Testis (tissue), 3 donors: Measurements from ENCODE around the gene PSEN2. TPM values are rescaled to one million over a fixed set of nuclear protein-coding genes. Genes with fewer than 3 reads are reported as not detected.
"Not testable (repeated sequence)": the region's sequence is repeated elsewhere in the genome, so short reads cannot be mapped to it uniquely, and the experiment has no call there.

ENCODE experiments used
- DNase-seq: peaks from one replicate; pipeline ENCODE4 v3.0.0-alpha.2; 2019
- H3K27ac ChIP-seq, 2 donors: fragments of 200-600 bp; sonication (generic); one replicate each; pipeline ENCODE4 v1.5.1; 2019
- H3K27me3 ChIP-seq: fragments of 200-600 bp; sonication (generic); one replicate; pipeline ENCODE4 v1.5.1; 2019
- H3K36me3 ChIP-seq: fragments of 200-600 bp; sonication (generic); one replicate; pipeline ENCODE4 v1.5.1; 2017; ENCODE audit warnings: low read depth; ENCODE audit errors: missing control alignments
- H3K4me1 ChIP-seq: fragments of 200-600 bp; sonication (generic); one replicate; pipeline ENCODE4 v1.5.1; 2019
- H3K4me3 ChIP-seq, 2 donors: fragments of 200-600 bp; sonication (generic); one replicate each; pipeline ENCODE4 v1.5.1; 2017 to 2019
- H3K9me3 ChIP-seq: fragments of 200-600 bp; sonication (generic); one replicate; pipeline ENCODE4 v1.5.1; 2017
- POLR2A ChIP-seq: fragments of 450-650 bp; IDR thresholded peaks from one replicate; pipeline ENCODE4 v1.6.1; 2017; ENCODE audit warnings: antibody characterized with exemption, mild to moderate bottlenecking, moderate library complexity
- WGBS, 2 donors: methylation state at CpG; one replicate each; pipeline ENCODE4 v1.1.5; 2018; 5-methylcytosine and 5-hydroxymethylcytosine counted together
- intact Hi-C: fragments of 100-400 bp; cut with DNase I; formaldehyde crosslinking; loops from one replicate; pipeline ENCODE4 v1.15.1; 2023; ENCODE audit warnings: low total_unique reads
- polyA plus RNA-seq: library from polyadenylated mRNA; stranded (reverse); fragments of 350-450 nt; fragmentation: Illumina TruSeq; extraction: RNeasy Lipid Tissue Mini Kit (QIAGEN cat#74804); gene quantifications from one replicate; pipeline ENCODE4 v1.2.3, GENCODE V29; 2014; ENCODE audit warnings: low read depth, low replicate concordance; ENCODE audit not compliant: insufficient read depth
- total RNA-seq, 2 donors: library from RNA; depleted of rRNA; stranded (reverse); fragments of >200 nt; gene quantifications; one replicate each; pipeline ENCODE4 v1.2.3, GENCODE V29; 2016
- TF ChIP-seq, protein P1 (sequence below), 3 experiments: fragments of 450-650 bp in 2 of 3; fragments of 200-600 bp in 1 of 3; sonication (generic) in 1 of 3; IDR thresholded peaks; one replicate each; pipeline ENCODE4 v1.5.1; 2016 to 2019; ENCODE audit warnings: antibody characterized with exemption in 3 of 3, mild to moderate bottlenecking in 2 of 3, moderate library complexity in 1 of 3

Gene PSEN2
- total and polyA plus RNA-seq, 3 donors from 2014 or later = 40.7 to 107 (median 87.8) TPM

DNA sequence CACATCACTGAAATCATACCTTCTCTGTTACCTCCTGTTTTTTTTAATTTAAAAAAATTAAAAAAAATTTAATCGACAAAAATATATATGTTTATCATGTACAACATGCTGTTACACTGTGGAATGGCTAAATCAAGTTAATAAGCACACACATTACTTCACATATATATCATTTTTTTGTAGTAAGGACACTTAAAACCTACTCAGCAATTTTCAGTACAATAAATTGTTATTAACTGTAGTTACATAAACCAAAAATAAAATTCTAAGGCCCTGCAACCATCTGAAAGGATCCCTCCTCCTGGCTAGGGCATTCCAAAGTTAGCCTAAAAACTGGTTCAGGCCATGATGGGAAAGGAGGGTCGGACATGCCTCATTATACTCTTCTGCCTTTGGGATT lies 46.1 kb downstream of the PSEN2 start:
- no peak overlapping the region for H3K27ac ChIP-seq
- WGBS, 2 donors = 90 to 94% methylated on average over 2 of the region's 2 CpGs
- no peaks in the 10 kb centered on the region for H3K27me3 ChIP-seq
- DNase-seq = no peak
- peaks cover 19% of the 10 kb centered on the region for H3K4me1 ChIP-seq
- no peaks in the 10 kb centered on the region for H3K9me3 ChIP-seq
- intact Hi-C loops = loop anchor here (10.0 kb wide), 1 partner anchor 848 kb away; no protein-coding TSS in a partner anchor
- H3K4me3 ChIP-seq = no peak overlapping the region
- H3K36me3 ChIP-seq = no peaks in the 10 kb centered on the region
- no peak for TF ChIP-seq POLR2A
- TF ChIP-seq, protein P1, sequence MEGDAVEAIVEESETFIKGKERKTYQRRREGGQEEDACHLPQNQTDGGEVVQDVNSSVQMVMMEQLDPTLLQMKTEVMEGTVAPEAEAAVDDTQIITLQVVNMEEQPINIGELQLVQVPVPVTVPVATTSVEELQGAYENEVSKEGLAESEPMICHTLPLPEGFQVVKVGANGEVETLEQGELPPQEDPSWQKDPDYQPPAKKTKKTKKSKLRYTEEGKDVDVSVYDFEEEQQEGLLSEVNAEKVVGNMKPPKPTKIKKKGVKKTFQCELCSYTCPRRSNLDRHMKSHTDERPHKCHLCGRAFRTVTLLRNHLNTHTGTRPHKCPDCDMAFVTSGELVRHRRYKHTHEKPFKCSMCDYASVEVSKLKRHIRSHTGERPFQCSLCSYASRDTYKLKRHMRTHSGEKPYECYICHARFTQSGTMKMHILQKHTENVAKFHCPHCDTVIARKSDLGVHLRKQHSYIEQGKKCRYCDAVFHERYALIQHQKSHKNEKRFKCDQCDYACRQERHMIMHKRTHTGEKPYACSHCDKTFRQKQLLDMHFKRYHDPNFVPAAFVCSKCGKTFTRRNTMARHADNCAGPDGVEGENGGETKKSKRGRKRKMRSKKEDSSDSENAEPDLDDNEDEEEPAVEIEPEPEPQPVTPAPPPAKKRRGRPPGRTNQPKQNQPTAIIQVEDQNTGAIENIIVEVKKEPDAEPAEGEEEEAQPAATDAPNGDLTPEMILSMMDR (IDR thresholded peaks at IDR 0.05) = no peak

DNA sequence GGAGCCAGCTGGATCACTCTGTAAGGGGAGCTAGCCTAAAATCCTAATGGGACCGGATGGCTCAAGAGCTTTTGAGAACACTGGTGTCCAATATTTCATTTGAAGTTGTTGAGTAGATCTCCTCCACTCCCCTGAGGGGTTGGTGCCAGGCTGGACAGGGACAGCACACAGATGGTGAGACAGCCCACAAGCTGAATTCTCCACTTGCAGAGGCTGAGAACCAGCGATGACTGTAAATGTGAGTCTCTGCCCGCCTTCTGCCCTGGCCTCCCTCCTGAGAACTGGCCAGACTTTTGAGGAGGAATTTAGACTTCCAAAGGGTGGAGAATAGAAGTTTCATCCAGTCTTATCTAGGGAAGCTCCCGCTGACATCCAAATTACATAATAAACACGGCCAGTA lies 49.2 kb downstream of the PSEN2 start:
- no peaks in the 10 kb centered on the region for H3K9me3 ChIP-seq
- no peak overlapping the region for H3K4me3 ChIP-seq
- H3K27me3 ChIP-seq = no peaks in the 10 kb centered on the region
- intact Hi-C loops = loop anchor here (10.0 kb wide), 1 partner anchor 845 kb away; no protein-coding TSS in a partner anchor
- no peak for DNase-seq
- no peaks in the 10 kb centered on the region for H3K36me3 ChIP-seq
- H3K4me1 ChIP-seq = peaks cover 19% of the 10 kb centered on the region
- WGBS, 2 donors = 57 to 62% methylated on average over 5 of the region's 5 CpGs
- peak overlapping the region; percentile 65 to 80 for H3K27ac ChIP-seq
- TF ChIP-seq, protein P1 (IDR thresholded peaks at IDR 0.05) = no peak

DNA sequence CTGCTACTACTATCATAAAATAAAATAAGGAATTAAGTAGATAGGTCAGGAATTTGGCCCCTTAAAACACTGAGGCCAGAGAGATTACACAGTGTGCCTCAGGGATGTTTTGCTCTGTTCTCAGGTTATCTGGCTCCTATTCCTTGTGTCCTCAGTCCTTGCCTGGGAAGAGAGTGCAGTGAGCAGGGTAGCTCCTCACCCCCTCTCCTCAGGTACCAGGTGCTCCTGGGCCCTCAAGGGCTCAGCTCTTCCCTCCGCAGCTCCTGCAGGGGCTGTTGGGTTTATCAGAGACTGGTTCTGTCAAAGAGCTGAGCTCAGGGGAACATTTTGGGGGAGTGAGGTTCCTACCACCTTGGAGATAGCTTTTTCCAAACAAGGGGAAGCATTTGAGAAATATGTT lies 49.6 kb downstream of the PSEN2 start:
- Histone ChIP-seq H3K27ac (peak overlapping the region; percentile 65 to 80), H3K27me3 (no peaks in the 10 kb centered on the region), H3K4me1 (peaks cover 19% of the 10 kb centered on the region), H3K9me3 (no peaks in the 10 kb centered on the region), H3K36me3 (no peaks in the 10 kb centered on the region), H3K4me3 (no peak overlapping the region)
- TF ChIP-seq, protein P1 (IDR thresholded peaks at IDR 0.05) = no peak
- TF ChIP-seq POLR2A = no peak
- no peak for DNase-seq
- WGBS, 2 donors = 50 to 58% methylated on average over 1 of the region's 1 CpG
- intact Hi-C loops = loop anchor here (10.0 kb wide), 1 partner anchor 845 kb away; no protein-coding TSS in a partner anchor

DNA sequence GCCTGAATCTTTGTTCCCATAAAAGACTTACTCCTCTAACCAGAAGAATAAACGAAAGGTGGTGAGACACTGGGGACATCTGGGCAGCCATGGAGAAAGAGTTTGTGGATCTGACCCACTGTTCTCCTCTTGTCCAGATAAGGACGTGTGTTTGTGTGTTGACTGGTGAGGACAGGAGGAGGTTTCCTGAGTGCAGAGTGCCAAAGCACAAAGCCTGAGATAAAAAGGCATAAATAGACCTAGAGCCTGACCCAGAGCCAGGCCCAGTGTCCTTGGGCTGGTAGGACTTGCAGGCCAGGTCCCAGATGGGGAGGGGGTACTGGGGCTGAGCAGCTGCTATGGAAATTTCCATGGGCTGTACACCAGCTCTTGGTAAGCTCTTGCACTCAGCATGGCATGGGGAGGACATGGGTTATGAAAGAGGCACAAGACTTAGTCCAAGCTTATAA lies 50.1 kb downstream of the PSEN2 start:
- Histone ChIP-seq H3K4me1 (peaks cover 19% of the 10 kb centered on the region), H3K4me3 (no peak overlapping the region), H3K27ac (peak overlapping the region; percentile 65 to 80), H3K27me3 (no peaks in the 10 kb centered on the region), H3K9me3 (no peaks in the 10 kb centered on the region), H3K36me3 (no peaks in the 10 kb centered on the region)
- intact Hi-C loops = no loop called here
- TF ChIP-seq POLR2A = no peak
- TF ChIP-seq, protein P1 (IDR thresholded peaks at IDR 0.05) = no peak
- peak; percentile 77 for DNase-seq
- 22 to 34% methylated on average over 2 of the region's 2 CpGs for WGBS, 2 donors

DNA sequence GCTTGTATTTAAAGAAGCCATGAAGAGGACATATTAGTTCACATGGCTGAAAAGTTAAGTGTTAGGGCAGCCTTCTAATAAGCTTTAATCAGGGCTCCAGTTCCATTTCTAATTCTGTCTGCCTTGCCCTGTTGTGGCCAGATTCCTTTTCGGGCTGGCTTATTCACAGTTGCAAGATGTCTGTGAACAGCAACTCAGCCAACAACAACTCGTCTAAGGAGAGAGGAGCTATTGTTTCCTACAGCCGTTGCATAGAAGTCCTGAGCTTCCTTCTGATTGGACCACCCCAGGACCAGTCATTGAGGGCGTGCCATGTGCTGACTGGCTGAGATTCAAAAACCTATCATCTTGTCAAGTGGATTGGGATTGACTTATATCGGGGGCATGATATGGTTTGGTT lies 51.1 kb downstream of the PSEN2 start:
- intact Hi-C loops = no loop called here
- Histone ChIP-seq H3K4me1 (peaks cover 19% of the 10 kb centered on the region), H3K27ac (no peak overlapping the region), H3K27me3 (no peaks in the 10 kb centered on the region), H3K4me3 (no peak overlapping the region), H3K36me3 (no peaks in the 10 kb centered on the region), H3K9me3 (no peaks in the 10 kb centered on the region)
- no peak for TF ChIP-seq POLR2A
- TF ChIP-seq, protein P1 (IDR thresholded peaks at IDR 0.05) = no peak
- WGBS, 2 donors = 82 to 84% methylated on average over 5 of the region's 5 CpGs
- DNase-seq = no peak

DNA sequence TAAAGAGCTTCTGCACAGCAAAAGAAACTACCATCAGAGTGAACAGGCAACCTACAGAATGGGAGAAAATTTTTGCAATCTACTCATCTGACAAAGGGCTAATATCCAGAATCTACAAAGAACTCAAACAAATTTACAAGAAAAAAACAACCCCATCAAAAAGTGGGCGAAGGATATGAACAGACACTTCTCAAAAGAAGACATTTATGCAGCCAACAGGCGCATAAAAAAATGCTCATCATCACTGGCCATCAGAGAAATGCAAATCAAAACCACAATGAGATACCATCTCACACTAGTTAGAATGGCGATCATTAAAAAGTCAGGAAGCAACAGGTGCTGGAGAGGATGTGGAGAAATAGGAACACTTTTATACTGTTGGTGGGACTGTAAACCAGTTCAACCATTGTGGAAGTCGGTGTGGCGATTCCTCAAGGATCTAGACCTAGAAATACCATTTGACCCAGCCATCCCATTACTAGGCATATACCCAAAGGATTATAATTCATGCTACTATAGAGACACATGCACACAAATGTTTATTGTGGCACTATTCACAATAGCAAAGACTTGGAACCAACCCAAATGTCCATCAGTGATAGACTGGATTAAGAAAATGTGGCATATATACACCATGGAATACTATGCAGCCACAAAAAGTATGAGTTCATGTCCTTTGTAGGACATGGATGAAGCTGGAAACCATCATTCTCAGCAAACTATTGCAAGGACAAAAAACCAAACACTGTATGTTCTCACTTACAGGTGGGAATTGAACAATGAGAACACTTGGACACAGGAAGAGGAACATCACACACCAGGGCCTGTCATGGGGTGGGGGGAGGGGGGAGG lies 59.1 kb downstream of the PSEN2 start:
- H3K9me3 ChIP-seq, H3K27me3 ChIP-seq, H3K4me3 ChIP-seq, intact Hi-C loops, DNase-seq, H3K4me1 ChIP-seq, H3K27ac ChIP-seq, H3K36me3 ChIP-seq: not testable (repeated sequence)
- 85 to 96% methylated on average over 5 of the region's 5 CpGs for WGBS, 2 donors
